IPS DF 19.7 (cell line): Measurements from ENCODE around the gene WAPL.

Source experiments
- DNase-seq: peaks from one replicate; pipeline ENCODE4 v3.0.0-alpha.2; 2013; ENCODE audit warnings: low read depth, low spot score

Gene WAPL

DNA sequence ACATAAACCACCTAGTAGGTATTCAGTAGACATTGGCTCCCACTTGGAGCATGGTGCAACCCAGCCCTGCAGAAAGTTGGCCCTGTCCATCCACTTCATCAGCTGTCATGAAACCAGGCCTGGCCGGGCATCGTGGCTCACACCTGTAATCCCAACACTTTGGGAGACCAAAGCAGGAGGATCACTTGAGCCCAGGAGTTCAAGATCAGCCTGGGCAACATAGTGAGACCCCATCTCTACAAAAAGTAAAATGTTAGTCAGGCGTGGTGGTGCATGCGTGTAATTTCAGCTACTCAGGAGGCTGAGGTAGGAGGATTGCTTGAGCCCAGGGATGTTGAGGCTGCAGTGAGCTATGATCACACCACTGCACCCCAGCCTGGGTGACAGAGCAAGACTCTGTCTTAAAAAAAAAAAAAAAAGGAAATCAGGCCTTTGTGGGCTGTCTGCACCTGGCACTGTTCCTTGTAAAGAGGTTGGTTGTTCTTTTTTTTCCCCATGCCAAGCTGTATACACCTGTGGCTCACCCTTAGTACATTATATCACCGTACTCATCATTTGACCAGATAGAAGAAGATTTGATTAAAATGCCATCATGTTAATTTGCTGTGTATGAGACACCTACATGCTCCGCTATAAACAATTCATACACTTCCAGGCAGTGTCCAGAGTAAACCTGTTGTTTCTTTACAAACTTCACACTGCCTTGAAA is 109.6 kb downstream of the WAPL start:
- no peak for DNase-seq

DNA sequence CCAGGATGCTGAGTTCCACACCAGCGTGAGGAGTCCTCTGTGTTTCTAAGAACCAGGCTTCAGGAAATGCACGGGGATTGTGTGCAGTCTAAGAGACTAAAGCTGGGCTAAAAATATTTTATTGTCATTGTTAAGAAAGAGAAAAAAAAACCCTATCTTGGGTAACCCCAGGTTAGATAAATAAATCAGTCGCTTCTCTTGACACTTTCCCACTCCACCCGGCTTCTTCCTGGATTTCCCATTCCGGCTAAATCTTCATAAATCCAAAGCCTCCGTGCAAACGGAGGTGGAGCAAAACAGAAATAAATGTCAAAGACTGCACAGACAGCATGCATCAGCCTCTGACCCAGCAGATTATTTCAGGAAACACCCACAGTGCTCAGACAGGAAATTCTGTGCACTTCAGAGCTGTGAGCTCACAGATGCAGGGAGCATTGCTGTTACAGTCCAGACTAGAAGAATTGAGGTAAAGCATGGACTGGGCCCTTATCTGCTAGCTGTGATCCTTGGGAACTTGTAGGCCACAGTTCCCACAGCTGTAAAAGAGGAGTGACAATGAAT is 110.2 kb downstream of the WAPL start:
- no peak for DNase-seq

DNA sequence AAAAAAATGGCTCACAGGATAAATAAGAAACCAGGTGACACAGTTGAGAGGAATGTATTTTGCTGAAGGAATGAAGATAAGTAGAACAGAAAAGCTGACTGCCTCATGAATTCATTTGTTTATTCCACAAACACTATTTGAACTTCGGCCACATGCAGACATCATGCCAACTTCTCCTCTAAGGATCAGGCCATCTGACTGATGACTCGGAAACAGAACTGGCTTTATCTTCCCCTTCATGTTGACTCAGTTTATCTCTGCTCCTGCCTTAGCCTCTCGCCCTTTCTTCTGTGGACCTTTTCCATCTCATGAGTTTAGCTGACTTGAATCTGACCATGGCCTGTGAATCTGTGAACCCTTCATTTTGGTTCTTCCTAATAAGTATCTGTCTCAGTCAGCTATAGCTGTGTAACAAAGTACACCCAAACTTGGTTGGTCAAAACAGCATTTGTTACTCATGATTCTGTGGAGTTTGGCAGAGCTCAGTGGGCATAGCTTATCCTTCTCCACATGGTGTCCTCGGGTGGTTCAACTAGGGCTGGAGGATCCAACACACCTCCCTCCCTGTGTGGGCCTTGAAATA is 111.0 kb downstream of the WAPL start:
- DNase-seq: no peak

DNA sequence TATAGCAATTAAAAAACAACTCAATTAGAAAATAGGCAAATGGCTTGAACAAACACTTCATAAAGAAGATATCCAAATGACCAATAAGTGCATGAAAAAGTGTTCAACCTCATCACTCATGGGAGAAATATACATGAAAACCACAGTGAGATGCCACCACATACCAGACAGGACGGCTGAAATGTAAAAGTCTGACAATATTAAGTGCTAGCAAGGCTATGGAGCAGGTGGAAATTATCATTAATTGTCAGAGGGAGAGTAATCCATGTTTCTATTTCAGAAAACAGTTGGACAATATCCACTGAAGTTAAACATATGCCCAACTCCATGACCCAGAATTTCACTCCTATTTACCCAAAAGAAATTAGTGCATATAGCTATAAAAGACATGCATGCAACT is 112.4 kb downstream of the WAPL start:
- DNase-seq: no peak

DNA sequence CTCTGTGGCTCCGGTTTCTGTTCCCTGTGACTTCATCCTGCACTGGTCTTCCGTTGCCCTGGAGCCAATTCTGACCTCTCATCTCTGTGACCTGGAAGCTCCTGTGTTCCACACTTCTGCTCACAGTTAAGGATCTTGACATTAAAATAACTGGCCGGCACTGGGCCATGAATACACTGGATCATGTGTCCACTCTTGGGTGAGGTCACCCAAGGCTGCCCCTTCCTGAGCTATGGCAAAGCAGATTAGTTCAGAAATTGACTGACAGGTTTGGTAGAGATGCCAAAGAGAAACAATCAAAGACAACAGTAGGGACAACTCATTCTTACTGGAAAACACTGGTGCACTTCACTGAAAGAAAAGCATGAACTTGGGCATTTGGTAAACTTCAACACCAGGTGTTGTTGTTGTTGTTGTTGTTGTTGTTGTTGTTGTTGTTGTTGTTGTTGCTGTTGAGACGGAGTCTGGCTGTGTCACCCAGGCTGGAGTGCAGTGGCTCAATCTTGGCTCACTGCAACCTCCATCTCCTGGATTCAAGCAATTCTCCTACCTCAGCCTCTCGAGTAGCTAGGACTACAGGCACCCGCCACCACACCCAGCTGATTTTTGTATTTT is 118.3 kb downstream of the WAPL start:
- no peak for DNase-seq

DNA sequence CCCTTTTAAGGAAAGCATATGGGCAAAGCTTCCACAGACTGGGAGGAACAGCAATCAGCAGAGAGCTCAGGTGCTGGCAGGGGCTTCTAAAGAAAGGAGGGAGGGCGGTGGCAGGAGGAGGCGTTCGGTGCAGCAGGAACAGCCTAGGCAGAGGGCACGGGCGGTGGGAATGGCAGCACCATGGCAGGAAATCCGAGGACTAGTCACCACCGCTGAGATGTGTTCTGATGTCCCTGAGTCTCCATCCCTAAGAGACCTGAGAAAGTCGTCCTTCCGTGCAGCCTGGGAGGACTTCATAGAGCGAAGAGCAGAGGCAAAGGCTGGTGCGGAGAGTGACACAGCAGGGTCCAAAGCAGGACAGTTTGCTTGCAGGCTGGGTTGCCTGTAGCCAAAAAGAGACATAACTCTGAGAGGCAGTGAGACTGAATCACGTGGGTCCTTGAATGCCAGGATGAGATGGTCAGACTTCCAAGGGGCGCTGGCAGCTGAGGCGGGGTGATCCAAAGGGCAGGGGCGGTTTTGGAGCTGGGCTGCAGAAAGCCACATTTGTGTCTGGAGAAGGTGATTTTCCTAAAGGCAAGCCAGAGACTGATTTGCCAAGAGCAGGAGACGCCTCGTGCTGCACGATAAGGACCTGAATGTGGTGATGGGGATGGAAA is 119.2 kb downstream of the WAPL start:
- DNase-seq: no peak

DNA sequence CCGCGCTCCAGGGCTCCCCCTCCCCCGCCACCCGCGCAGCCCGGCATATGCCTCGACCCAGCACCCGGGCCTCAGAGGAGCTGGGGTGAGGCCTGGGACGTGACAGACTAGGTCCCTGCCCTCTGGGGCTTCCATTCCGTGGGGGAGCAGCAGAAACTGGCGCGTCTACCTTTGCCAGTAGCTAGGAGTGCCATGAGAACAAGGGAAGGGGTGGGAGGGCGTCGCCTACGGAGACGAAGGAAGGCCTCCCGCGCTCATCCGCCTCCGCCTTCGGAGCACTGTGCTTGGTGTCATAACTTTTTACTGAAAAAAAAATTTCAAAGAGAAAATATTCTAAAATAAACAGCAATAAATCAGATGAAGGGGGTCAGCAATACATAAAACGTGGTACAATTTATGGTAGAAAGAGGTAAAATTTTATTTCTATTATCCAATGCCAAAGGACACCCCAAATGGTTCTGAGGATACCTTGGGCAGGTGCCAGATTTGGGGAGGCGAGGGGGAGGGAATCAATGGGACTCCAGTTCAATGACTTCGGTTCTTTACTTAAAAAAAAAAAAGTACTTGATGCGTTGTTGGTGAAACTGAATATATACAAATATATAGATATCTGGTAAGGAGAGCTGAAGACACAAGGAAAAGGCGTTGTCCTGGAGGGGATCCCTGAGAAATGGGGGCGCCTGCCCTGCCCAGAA is 119.9 kb downstream of the WAPL start:
- DNase-seq: no peak

DNA sequence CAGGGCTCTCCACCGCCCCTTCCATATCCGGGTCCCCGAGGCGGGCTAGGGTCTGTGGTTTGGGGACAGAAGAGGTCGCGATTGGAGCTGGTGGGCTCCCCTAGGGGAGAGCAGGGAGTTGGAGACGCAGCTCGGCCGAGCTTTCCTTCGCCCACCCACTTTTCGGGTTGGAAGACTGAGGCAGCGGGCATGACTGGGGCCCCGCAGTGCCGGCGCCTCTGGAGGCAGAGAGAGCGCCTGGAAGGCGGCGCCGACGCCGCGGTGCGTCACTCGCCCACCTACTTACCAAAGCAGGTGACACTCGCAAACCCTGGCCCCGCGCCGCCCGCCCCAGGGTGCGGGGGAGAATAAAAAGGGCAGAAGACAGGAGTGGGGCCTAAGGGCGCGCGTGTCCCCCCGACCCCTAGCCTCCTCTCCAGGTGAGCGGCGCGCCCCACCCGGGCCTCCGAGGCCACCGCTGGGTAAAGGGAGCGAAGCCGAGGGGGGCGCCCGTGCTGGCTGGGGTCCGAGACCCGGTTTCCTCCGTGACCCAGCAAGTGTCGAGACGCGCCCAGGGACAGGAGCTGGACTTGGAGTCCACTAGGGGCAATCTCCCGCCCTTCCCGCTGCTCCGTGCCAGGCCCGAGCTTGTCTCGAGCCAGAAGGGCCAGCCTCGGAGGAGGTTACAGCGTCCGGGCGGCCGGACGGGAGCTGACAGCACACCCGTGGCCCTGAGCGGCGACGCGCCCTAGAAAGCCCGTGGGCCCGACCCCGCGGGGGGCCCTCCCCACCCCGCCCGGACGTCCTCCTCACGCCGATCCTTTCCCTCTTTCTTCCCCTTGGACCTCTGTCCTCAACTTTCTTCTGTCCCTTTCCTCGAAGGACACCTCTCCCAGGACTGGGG is 120.6 kb downstream of the WAPL start:
- DNase-seq: no peak

DNA sequence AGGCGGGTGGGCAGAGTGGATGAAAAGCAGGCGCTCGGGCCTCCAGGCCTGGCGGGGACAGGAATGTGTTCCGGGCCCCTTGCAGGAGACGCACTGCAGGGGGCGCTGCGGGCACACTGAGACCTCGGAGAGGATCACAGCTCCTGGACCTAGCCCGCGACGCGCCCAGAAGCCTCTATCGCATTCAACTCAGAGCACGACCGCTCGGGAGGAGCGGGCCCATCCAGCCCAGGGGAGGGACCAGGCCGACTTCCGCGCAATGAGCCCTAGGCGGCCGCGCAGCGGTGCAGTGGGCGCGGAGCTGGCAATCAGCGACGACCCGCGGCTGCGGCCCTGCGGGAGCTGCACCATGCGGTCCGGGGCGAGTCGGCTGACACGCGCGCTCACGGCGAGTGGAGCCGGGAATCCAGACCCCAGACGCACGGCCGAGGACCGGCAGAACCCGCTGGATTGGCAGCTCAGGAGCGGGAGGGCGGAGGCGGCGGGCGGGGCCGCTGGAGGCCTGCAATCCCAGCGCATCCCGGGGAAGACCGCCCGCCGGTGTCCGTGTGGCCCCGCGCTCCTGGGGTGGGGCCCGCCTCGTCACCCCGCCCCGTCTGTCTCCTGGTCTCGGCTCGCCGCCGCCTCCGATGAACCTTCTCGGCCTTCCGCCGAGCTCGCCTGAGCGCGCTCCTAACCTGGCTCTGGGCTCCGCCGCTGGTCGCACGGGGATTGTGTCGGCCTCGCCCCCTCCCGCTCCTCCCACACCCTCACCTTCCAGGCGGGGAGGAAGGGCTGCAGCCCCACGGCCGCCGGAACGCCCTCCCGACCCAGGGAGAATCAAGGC is 121.5 kb downstream of the WAPL start:
- DNase-seq: peak; percentile 78

DNA sequence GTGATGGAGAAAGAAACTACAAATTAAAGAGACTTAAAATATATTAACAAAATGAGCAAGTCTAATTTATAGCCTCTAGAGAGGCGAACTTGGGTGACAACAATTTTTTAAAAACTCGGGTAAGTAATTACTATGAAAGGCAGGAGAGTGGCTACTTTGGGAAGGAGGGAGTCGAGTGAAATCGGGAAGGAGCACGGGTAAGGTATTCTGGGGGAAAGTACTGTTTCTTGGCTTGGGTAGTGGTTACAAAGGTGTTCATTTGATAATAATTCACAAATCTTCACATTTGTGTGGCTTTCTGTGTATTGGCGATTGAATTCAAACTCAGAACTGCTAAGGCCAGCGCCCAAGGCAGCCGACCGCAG is 122.1 kb downstream of the WAPL start:
- no peak for DNase-seq

DNA sequence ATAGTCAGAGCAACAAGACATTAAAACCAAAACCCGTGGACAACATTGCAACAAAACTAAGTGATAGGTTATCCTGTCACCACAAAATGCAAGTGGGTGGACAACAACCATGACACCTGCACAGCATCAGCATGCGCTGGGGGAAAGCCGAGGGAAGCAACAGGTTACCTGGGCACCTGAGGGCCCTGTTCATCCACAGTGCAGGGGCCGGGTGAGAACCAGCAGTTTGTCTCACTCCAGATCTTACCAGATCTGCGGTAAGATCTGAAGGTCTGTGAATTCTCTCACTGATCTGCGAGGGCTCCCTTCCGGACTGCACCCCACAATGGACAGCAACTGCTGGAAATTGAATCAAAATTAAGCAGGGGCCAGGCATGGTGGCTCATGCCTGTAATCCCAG is 124.5 kb downstream of the WAPL start:
- DNase-seq: no peak

DNA sequence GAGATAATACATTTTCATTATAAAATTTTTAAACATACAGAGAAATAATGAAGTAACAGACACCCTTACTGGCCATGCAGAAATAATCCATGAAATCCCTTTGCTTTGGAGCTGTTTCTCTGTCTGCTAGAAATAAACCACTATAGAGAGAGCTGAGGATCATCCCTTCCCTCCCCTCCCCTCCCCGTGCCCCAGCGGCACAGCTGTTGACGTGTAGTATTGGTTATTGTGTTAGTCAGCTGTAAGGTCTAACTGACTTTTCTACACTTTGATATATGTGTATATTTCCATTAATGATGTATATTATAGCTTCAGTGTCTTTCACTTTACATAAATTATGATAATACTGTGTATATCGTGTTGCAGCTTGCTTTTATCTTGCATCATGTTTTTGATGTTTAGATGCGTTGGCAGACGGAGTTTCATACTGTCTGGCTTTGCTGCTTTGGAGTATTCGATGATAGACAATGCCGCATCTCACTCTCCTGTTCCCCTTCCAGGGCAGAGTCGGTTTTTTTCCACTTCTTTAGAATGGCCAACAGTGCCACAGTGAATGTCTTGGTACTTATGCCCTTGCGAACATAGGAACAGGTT is 127.6 kb downstream of the WAPL start:
- no peak for DNase-seq

DNA sequence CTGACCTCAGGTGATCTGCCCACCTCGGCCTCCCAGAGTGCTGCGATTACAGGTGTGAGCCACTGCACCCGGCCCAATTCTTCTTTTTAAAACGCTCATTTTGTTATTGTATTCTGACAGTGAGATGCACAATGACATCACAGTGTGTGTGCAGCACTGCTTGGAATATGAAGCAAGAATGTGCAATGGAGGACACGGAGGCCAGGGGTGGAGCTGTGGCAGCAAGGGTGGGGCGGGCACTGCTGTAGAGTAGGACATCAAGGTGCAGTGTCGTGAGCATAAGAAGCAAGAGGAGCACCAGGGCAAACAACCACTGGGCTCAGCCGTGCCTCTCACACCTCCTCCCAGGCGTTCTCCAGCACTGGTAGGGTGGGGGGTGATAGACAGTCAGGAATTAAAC is 128.2 kb downstream of the WAPL start:
- no peak for DNase-seq

DNA sequence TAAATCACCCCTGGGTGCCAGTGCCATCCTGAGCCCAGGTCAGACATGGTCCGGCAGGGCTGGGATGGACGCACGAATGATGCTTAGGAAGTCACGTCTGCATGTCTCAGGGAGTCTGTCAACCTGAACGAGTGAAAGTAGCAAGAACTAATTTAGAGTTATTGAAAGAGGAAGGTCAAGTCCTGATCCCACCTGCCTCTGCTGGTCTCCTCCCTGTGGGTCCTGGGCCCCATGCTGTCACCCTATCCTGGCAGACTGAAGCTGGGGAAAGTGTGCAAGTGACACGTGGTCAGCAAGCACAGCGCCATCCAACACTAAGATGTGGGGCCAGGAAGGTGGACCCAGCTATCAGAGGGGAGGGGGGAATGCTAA is 128.9 kb downstream of the WAPL start:
- no peak for DNase-seq

DNA sequence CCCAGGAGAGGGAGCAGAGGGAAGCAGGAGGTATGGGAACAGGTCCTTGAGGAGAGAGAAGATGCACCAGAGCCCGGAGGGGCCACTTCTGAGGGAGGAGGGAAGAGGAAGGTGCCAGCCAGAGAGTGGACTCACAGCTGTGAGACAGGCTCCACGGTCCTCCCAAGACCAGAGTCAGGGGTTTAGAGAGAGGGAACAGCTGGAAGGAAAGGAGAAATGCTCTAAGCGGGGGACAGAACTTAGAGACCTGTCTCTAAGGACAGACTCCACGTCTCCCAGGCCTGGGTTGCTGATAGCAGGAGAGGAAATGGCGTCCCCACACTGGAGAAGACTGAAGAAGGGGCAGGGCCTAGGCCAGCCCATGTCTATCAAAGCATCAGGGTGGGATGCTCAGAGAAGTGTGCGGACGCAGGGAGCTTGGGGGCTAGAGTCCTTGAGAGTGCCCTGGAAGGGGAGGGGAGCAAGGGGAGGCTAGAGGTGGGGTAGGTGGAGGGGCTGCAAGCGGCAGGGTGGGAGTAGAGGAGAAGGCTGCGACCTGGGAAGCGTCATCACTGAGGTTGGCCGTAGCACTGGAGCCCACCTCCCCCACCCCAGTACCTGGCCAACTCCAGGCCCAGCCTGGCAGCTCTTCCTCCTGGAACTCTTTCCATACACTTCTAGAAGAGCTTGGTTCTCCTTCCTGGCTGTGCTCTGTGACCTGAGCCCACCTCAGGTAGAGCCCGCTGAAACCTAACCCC is 129.4 kb downstream of the WAPL start:
- DNase-seq: no peak

DNA sequence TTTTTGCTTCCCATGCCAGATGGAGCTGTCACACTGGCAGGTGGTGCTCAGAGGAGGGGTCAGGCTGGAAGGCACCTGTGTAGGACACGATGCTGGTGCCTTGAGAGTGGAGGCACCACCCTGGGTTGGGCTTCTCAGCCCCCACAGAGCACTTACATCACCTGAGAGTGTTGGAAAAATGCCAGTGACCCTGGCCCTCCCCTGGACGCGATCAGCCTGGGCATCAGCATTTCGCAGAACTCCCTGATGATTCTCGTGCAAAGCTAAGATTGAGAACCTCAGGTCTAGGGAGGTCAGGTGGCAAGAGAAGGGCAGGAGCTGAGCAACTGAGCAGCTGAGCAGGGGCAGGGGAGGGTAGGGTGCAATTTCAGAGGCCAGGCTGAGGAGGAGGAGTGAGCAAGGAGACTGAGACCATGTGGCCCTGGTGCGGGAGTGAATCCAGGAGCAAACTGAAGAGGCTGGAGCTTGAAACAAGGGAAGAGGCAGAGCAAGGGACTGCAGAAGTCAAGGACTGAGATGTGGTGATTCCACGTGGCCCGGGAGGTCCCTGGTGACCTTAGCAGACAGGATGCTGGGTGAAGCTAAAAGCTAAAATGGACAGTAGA is 130.3 kb downstream of the WAPL start:
- DNase-seq: no peak

DNA sequence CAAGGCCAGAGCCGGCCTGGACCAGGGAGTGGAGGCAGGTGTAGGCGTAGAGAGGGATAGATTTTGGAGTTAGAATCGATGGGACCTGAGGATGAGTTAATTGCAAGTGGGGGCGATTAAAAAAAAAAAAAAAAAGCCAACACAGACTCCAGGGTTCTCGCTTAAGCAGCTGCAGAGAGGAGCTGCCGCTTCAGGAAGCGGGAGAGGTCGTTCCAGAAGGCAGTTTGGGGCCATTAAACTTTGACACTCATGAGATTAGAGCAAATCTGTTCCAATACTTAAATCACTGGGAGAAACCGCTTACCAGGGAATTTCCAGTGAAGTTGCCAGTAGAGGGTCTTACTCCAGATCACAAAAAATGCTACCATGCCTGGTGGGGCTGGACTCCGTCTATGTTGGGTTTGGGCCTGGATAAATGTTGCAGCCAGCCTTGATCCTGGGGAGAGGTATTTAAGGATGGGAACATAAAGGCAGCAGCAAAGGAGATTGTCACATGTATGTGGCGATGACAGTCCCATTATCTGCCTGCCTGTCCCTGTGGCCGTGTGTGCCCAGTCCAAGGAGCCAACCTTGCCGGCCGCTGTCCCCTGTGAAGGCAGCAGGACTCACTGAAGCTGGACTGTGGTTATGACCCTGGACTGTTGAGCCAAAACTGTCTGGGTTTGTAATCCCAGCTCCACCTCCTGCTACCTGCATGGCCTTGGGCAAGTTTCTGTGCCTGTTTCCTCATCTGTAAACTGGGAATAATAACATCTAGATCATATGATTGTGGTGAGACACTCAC is 131.1 kb downstream of the WAPL start:
- DNase-seq: no peak
